A204.1 (cell line): Measurements from ENCODE around the gene GDAP2.
"Not testable (repeated sequence)": the region's sequence is repeated elsewhere in the genome, so short reads cannot be mapped to it uniquely, and the experiment has no call there.

ENCODE experiments used
- FAIRE-seq: peaks from 2 replicates; lab custom pipeline; 2012; peaks lifted over from hg19 to GRCh38; lab: Jason Lieb, UNC

Gene GDAP2

DNA sequence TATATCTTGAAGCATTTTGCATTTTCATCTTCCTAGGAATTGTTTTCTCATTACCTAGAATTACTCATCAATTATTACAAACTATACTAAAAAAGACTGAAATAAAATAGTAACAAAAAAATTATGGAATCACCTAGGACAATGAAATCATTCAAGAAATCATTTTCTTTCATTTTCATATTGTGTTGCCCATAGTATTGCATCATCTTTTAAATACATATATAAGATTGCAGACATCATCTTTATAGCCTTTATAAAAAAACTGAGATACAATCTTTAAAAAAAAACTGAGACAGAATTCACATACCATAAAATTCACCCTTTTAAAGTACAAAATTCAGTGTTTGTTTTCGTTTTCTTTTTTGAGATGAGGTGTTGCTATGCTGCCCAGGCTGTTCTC, 29.6 kb downstream of the GDAP2 start:
- FAIRE-seq: peak; percentile 16

DNA sequence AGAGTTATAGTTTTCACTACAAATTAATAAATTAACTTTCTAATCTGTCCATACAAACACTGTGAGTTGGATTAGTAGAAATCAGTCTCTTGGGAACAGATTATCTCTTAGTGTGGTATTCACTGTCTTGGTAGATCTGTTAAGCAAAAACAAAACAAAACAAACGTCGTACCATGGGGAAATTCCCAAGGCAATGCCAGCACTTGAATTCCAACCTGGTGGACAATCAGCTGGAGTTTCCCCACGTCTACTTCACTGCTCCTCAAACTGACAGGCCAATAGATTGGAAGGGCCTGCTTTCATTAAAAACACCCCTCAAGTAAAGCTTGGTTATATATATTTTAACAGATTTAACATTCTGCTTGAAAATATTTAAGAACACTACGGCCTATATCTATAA, 31.9 kb downstream of the GDAP2 start:
- no peak for FAIRE-seq

DNA sequence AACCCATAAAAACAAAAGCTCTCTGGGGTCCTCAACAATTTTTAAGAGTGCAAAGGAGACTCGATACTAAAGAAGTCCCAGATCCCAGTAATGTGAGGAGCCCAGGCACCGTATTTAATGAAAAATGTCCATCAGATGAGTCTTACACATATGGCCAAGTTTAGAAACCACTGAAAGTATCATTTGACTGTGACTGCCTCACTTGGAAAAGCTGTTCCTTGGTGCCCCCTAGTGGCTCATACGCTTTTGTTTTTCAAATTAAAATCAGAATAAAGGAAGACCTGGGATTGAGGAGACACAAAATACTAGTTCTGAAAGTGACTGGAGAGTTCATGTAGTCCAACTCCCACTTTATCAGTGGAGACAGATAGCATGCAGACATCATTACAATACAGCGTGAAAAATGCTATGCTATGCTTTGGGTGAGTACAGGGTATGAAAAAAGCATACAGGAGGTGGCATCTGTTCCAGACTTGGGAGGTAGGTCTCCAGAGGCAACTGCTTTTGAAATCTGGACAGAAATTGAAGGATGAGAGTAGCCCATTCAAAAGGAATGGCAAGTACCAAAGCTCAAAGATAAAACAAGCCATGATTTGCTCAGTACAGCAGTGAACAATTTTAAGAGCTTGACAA, 33.8 kb downstream of the GDAP2 start:
- peak; percentile 90 for FAIRE-seq

DNA sequence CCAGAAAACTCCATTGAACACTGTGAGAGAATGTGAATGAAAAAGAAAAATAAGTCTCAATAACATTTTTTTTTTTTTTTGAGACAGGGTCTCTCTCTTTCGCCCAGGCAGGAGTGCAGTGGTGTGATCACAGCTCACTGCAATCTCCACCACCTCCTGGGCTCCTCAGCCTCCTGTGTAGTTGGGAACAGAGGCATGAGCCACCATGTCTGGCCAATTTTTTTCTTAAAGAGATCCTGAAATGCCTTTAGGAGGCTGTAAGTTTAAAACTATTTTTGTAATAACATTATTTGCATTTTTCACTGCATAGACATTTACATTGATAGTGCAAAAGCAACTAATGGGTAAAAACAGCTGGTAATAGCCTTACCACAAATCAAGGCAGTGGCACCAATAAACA, 35.3 kb downstream of the GDAP2 start:
- no peak for FAIRE-seq

DNA sequence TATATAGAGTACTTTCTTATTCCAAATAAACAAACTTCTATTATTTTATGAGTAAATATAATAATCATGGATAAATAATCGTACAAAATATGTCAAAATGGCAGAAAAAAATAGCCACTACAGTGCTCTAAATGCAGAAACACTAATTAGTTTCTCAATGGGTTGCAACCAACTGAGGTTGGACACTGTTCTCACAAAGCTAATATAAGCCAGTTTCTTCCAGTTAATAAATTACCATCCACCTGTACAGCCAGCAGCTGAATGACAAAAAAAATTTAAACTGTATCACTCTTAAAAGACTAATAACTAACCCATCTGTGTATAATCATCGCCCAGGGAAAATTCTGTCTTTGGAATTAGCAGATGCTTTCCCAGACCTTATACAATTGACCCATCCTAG, 36.9 kb downstream of the GDAP2 start:
- FAIRE-seq: no peak

DNA sequence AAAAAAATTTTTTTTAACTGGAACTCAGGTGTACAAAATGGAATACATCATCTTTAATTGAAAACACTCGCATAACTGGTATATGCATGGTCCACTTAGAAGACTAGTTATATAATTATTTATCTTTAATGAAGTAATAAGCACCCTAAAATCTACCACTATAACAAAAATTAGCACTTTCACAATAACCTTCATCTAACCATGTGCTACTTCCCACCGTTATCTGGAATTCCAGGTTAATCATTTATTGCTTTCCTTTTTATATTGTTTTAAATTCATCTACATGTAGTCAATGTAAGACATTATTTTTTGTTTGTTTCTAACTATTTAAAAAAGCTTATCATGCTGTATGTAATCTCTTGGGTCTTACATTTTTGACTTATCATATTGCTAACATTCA, 39.0 kb downstream of the GDAP2 start:
- FAIRE-seq: no peak

DNA sequence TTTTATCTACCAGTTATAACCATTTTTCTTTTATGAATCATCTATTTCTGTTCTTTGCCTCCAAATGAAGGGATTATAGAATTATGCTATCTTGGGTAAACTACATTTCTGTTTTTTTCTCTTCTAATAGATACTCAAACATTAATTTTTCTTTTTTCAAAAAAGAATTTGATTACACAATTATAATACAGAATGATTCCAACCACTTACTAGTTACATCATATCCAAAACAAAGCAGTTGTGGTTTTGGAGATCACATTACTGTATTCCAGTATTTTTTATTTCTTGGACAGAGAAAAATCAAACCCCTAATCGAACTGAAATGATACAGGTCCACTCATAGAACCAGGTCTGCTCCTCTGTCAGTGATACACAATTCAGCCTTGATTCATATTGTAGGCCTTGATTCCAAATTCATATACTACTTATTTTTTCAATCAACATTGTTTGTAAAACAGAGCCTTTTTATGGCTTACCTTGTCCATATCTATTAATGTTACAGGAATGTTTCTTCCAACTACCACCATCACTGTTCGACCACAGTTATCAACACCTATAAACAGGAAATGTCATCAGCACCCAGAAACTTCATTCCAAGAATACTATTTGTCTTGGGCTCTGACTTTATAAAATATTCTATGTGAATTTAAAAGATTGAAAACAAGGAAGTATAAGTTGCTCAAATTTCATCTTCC, 43.2 kb downstream of the GDAP2 start:
- FAIRE-seq: no peak

DNA sequence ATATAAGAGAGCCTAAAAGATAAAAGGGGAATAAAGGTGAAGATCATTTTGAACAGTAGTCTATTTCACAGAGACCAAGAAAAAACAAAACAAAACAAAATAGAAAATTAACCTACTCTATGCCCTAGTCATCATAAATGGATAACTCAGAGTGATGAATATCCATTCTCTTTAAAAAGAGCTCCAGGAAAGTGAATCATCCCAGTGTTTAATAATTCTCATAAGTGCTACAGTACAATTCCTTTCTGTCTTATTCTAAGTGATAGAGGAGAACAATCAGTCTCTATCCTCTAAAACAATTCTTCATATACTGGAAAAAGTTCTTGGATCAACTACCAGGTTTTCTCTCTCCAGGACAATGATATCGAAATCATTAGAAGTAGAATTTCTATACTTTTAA, 45.8 kb downstream of the GDAP2 start:
- FAIRE-seq: no peak

DNA sequence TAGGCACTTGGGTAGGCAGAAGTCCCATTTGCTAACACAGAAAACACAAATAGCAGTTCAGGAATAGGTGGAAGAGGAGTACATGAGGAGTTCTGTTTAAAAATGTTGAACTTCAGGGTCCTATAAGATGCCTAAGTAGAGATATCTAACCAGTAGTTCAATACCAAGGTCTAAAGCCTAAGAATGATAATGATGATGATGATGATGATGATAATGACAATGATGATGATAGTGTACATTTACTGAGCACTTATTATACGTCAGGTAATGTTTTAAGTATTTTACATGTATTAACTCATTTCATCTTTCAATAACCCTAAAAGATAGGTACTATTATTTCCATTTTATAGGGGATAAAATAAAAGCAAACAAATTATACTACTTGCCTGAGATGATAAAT, 50.1 kb downstream of the GDAP2 start:
- FAIRE-seq: no peak

DNA sequence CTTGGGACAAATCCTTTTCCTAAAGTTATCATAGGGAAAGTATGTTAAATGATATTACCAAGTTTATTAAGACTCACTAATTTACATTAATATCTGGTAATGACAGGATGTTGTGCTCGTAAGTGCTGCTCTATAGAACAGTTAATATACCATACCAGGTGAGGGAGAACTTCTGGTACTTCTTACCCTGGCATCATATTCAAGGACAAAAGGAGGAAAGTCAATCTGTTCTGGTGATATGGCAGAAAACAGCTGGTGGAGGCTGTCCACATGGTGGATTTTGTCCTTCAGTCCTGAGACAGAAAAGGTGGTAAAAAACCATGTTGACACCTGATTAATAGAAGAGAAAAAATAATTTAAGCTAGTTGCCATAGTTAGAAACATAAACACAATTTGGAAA, 51.6 kb downstream of the GDAP2 start:
- no peak for FAIRE-seq

DNA sequence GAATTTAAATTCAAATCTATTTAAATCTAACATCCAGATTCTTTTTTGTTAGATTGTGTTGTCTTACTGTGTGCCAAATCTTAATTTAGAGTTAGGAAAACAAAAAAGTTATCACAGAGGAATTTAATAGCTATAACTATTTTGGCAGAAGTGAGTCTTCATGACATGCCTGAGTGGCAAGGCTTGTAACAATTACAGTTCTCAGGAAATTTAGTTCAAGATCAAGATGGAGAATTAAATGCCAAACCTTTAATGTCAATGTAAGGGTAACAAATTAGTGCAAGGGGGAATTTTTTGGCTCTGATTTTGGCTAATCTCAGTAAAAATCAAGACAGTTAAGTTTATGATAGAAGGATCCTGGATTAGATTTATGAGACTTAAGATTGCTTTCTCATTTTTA, 58.4 kb downstream of the GDAP2 start:
- FAIRE-seq: no peak

DNA sequence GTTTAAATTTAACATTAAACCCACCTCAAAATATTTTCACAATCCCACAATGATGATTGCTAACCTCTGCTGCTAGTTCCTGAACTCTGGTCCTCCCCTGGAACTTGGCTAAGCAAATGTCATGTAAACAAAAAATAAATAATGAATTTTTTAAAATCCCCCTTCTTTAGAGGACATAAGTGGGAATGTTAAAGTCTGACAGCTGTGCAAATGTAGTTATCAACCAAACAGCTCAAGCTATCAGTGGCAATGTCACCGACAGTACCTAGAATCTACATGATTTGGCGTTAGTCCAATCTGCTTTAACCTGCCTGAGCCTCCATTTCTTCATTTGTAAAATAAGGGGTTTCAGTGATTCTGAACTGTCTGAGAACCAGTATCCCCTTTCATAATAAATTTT, 67.7 kb downstream of the GDAP2 start:
- FAIRE-seq: no peak

DNA sequence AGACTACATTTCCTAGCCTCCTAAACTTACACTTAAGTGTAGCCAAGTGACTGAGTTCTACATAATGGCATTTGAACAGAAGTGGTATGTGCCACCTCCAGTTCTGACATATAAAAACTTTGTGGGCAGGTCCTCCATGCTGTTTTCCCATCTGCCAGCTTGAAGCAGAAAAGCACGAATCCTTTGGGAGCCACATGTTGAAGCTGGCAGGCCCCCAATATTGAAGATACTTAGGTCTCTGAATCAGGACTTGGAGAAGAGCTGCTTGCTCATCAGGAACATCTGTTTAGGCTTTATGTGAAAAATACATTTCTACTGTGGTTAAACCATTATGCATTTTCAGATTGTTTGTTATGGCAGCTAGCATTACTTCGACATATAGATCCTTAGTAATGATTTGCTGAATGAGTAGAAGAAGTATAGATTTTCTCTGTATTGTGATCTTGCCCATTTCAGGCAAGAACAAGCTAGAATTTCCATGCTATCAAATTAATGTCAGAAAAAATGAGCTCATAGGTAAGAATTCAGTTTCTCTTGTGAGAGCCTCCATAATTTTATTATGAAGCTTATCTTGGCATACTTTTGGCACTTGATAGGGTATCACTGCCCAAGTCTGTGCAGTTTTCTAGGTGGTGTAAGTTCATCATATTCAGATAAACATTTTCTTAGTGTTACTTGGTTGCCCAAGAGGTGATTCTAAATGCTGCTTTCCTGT, 68.4 kb downstream of the GDAP2 start:
- FAIRE-seq: no peak

DNA sequence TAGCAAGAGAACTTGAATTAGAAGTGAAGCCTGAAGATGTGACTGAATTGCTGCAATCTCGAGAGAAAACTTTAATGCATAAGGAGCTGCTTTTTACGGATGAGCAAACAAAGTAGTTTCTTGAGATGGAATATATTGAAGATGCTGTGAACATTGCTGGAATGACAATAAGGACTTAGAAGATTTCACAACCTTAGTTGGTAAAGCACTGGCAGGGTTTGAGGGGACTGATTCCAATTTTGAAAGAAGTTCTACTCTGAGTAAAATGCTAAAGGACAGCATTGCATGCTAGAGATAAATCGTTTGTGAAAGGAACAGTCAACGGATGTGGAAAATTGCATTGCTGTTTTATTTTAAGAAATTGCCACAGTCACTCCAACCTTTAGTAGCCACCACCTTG, 69.5 kb downstream of the GDAP2 start:
- no peak for FAIRE-seq

DNA sequence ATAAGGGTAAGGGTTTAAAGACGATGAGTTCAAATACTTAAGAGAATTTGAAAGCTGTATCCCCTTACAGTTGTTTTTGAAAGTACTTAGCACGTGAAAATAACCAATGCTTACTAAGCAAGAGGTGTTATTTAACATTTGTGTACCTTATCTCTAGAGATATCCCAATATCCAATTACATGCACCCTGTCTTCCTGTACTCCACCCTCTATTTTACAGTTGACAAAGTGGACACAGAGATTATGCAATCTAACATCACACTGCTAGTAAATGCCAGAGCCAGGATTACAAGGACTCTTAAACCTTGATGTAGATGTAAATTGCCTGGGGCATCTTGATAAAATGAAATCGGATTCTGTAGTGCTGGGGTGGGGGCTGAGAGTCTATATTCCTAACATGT, 72.0 kb downstream of the GDAP2 start:
- no peak for FAIRE-seq

DNA sequence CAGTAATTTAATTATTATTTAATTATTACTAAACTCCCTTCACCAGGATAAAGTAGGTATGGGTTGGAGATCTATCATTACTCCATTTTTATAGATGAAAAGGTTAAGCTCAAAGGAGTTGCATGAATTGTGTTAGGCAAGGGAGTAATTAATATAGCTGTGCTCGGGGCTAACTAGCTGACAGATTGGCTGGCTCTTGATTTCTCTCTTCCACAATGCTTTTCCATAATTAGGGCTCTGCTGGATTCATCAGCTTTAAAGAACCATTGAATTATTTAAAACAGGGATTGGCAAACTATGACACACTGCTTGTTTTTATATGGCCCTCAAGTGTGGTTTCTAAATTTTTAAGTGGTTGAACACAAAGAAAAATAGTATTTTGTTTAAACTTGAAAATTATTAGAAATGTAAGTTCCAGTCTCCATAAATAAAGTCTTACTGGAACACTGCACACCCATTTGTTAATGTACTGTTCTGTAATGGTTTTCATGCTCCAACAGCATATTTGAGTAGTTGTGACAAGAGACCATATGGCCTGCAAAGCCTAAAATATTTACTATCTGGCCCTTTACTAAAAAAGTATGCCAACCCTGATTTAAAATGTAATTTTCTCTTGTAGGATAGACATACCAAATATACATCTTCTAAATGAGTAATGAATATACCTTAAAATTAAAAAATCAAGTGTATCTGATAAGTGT, 76.4 kb downstream of the GDAP2 start:
- FAIRE-seq: no peak

DNA sequence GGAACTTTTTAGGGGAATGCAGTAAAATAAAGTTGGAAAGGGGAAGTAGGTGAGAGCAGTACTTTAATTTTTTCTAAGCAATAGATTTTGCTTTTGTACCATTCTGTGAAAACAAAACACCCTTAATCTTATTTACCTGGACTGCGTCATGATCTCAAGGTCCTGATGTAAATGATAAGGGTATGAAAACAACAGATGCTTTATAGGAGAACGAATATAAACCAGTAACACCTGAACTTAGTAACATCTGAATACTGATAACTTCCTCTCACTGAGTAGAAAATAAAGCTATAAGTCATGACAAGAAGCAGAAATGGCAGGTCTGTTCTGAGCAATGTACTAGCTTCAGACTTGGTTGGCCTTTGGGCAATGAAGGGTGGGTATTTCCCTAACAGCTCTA, 77.7 kb downstream of the GDAP2 start:
- no peak for FAIRE-seq

DNA sequence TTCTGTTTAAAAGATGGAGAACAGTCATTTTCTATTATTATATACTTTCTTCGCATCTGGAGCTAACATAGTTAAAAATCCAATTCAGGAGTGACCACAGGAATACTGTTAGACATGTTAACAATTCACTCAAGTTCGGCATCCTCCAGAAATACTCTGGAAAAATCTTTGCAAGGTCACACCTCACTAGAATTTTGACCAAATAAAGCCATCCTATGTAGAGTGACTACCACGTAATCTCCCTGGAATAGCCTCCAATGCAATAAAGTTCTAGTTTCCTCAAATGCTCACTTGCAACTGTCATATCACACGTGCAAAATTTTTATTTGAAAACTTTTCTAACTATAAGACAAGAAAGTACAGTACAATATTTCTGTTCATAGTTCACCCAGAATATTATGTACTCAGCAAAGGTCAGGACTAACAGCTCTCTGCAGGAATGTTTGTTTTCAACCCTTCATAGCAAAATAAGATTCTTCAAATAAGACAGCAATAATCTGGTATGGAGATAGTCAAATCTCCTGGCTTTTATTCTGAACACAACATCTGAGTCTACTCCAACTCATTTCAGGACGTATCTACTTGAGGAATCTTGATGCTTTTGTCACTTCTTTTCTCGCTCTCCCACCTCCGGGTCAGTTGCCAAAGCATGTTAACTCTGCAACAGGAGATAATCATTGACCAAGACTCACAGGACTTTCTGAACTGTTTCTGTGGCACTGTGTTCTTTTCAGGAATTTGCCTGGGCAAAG, 82.6 kb downstream of the GDAP2 start:
- FAIRE-seq: no peak

DNA sequence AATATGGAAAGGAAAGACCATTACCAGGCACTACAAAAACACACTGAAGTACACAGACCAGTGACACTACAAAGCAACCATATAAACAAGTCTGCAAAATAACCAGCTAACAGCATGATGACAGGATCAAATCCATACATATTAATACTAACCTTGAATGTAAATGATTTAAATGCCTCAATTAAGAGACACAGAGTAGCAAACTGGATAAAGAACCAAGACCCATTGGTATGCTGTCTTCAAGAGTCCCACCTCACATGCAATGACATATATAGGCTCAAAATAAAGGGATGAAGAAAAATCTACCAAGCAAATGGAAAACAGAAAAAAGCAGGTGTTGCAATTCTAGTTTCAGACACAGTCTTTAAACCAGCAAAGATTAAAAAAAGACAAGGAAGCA, 84.9 kb downstream of the GDAP2 start:
- not testable (repeated sequence) for FAIRE-seq

DNA sequence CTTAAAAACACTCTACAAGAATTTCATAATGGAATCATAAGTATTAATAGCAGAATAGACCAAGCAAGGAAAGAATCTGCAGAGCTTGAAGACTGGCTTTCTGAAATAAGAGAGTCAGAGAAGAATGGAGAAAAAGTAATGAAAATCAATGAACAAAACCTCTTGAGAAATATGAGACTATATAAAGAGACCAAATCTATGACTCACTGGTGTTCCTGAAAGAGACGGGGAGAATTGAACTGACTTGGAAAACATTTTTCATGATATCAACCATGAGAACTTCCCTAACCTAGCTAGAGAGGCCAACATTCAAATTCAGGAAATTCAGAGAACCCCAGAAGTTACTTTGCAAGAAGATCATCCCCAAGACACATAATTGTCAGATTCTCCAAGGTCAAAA, 85.6 kb downstream of the GDAP2 start:
- no peak for FAIRE-seq

DNA sequence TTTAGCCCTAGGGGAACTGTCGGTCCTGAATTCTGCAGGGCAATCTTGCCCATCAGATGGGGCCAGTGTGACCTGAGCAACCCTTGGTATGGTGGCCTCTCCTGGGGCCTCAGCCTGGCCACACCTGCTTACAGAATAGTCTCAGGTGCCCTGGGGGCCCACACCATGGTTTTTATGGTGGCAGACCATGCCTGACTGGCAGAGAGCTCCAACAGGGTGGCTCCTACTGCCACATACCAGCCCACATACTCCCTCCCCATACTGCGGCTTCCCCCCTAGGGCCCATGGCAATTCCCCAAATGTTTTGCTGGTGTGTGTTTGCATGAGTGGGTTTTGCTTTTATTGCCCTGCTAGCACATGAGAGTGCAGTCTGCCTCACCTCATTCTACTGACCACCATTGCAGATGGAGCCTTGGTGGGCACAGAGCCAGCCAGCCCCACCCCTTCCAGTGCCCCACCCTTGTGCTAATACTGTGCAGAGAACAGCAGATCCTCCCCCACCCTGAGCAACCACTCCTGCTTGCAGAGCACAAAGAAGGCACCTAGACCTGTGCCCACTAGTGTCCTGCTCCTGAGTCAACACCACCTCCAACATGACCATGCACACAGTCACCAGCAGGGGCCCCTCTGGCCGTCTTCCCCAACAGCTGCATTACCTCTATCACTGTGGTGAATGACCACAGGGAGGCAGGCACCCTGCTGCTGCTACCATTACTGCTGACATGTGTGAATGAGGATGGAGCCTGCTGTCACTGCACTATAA, 86.8 kb downstream of the GDAP2 start:
- no peak for FAIRE-seq
